Measurements from ENCODE around the gene SGSM1.

Gene SGSM1

GRCh38 chr22:24961217-24961844 lies 155.3 kb downstream of the SGSM1 start:
- no peak overlapping the region for H3K9ac ChIP-seq

GRCh38 chr22:24962094-24962493 lies 156.1 kb downstream of the SGSM1 start:
- H3K79me2 ChIP-seq = peaks cover 23% of the 10 kb centered on the region
- no peaks in the 10 kb centered on the region for H3K27me3 ChIP-seq (ENCODE audit: control insufficient read depth, insufficient read depth, low read length)
- no peak for TF ChIP-seq CTCF (IDR thresholded peaks at IDR 0.05)
- H3K4me1 ChIP-seq = no peaks in the 10 kb centered on the region
- H3K4me2 ChIP-seq (ENCODE audit: low read length) = no peak overlapping the region
- H2AFZ ChIP-seq = no peak overlapping the region
- H3K36me3 ChIP-seq (ENCODE audit: control insufficient read depth, insufficient read depth, low read length) = no peaks in the 10 kb centered on the region
- no peak overlapping the region for H3K27ac ChIP-seq
- H3K4me3 ChIP-seq (ENCODE audit: low read depth, low read length) = no peak overlapping the region
- no peaks in the 10 kb centered on the region for H3K9me3 ChIP-seq (ENCODE audit: control insufficient read depth, low read length)
- no peak overlapping the region for H3K9ac ChIP-seq

More at GRCh38 chr22:24961217-24961844, 155.3 kb downstream of the SGSM1 start:
- Histone ChIP-seq H3K36me3 (ENCODE audit: control insufficient read depth, insufficient read depth, low read length) (no peaks in the 10 kb centered on the region), H3K9me3 (ENCODE audit: control insufficient read depth, low read length) (no peaks in the 10 kb centered on the region), H3K4me1 (no peaks in the 10 kb centered on the region), H3K4me2 (ENCODE audit: low read length) (no peak overlapping the region), H3K4me3 (ENCODE audit: low read depth, low read length) (no peak overlapping the region), H2AFZ (no peak overlapping the region), H3K27ac (no peak overlapping the region), H3K27me3 (ENCODE audit: control insufficient read depth, insufficient read depth, low read length) (no peaks in the 10 kb centered on the region), H3K79me2 (peaks cover 25% of the 10 kb centered on the region)
- no peak for TF ChIP-seq CTCF (IDR thresholded peaks at IDR 0.05)

GRCh38 chr22:24962835-24963234 lies 156.8 kb downstream of the SGSM1 start:
- TF ChIP-seq CTCF (IDR thresholded peaks at IDR 0.05) = no peak
- H3K9ac ChIP-seq = no peak overlapping the region
- H2AFZ ChIP-seq = no peak overlapping the region
- no peak overlapping the region for H3K27ac ChIP-seq
- H3K4me2 ChIP-seq (ENCODE audit: low read length) = no peak overlapping the region
- H3K27me3 ChIP-seq (ENCODE audit: control insufficient read depth, insufficient read depth, low read length) = no peaks in the 10 kb centered on the region
- no peaks in the 10 kb centered on the region for H3K4me1 ChIP-seq
- no peak overlapping the region for H3K4me3 ChIP-seq (ENCODE audit: low read depth, low read length)
- H3K36me3 ChIP-seq (ENCODE audit: control insufficient read depth, insufficient read depth, low read length) = no peaks in the 10 kb centered on the region
- no peaks in the 10 kb centered on the region for H3K9me3 ChIP-seq (ENCODE audit: control insufficient read depth, low read length)
- peaks cover 23% of the 10 kb centered on the region for H3K79me2 ChIP-seq

- H3K9ac ChIP-seq = no peak overlapping the region
- no peak overlapping the region for H3K4me2 ChIP-seq (ENCODE audit: low read length)
- H3K27me3 ChIP-seq (ENCODE audit: control insufficient read depth, insufficient read depth, low read length) = no peaks in the 10 kb centered on the region
- TF ChIP-seq CTCF (IDR thresholded peaks at IDR 0.05) = no peak
- no peak overlapping the region for H3K27ac ChIP-seq
- no peak overlapping the region for H3K4me3 ChIP-seq (ENCODE audit: low read depth, low read length)
- H3K79me2 ChIP-seq = peaks cover 23% of the 10 kb centered on the region
- no peak overlapping the region for H2AFZ ChIP-seq
- peaks cover 7% of the 10 kb centered on the region for H3K4me1 ChIP-seq
- H3K36me3 ChIP-seq (ENCODE audit: control insufficient read depth, insufficient read depth, low read length) = no peaks in the 10 kb centered on the region
- no peaks in the 10 kb centered on the region for H3K9me3 ChIP-seq (ENCODE audit: control insufficient read depth, low read length)
Measured at GRCh38 chr22:24964441-24964840, 158.4 kb downstream of the SGSM1 start.
